Measurements from ENCODE around the gene GNAZ. TPM values are rescaled to one million over a fixed set of nuclear protein-coding genes. Genes with fewer than 3 reads are reported as not detected.

The GNAZ gene
- total and polyA plus RNA-seq, 2 donors from 2014 or later, result 3.7 to 5.7 TPM

DNA sequence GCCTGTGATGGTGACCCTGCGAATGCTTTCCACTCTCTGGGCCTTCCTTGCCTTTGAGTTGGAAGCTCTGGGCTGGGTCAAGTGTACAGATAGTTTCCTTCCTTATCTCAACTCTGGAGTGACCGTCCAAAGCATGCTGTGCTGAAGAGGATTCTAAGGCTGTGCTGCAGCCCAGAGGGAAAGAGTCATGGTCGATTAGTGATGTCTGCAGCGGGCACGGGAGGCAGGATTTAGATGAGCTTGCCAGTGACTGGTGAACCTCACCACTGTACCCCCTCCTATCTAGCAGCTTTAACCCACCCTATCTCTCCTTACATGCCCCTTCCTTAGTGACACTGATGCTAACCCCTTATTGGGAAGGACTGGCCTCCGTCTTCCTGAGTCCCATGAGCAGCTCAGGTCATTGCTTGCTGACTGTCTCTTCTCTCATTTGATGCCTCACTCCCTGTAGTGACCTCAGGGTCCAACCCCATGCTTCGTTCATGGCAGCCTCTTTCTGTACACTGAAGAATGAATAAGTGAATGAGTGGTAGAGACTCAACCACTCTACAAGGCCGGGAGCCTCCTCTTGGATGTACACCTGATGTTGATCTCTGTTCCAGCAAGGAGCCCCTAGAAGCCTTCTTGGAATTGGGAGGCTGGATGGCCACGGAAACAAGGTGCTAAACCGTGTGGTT lies 6.7 kb downstream of the GNAZ start:
- Histone ChIP-seq H3K9ac (ENCODE audit: low read length in 3 of 3) (no peak overlapping the region), H3K9me3 (ENCODE audit: control insufficient read depth in 2 of 3, insufficient read depth in 1 of 3, low read length in 3 of 3) (no peaks in the 10 kb centered on the region), H3K4me3 (ENCODE audit: low read length in 3 of 3) (no peak overlapping the region), H3K36me3 (ENCODE audit: control insufficient read depth in 2 of 3, insufficient read depth in 3 of 3, low read length in 3 of 3) (no peaks in the 10 kb centered on the region), H3K4me1 (ENCODE audit: control insufficient read depth in 2 of 3, insufficient read depth in 2 of 3, low read depth in 1 of 3, low read length in 3 of 3) (no peaks in the 10 kb centered on the region), H3K27ac (ENCODE audit: low read depth in 2 of 2, low read length in 2 of 2) (no peak overlapping the region), H3K27me3 (ENCODE audit: control insufficient read depth, insufficient read depth, low read length) (no peaks in the 10 kb centered on the region)
- FAIRE-seq, result no peak
- intact Hi-C loops (cut with DNase I), result no loop called here
- TF ChIP-seq, protein P1, sequence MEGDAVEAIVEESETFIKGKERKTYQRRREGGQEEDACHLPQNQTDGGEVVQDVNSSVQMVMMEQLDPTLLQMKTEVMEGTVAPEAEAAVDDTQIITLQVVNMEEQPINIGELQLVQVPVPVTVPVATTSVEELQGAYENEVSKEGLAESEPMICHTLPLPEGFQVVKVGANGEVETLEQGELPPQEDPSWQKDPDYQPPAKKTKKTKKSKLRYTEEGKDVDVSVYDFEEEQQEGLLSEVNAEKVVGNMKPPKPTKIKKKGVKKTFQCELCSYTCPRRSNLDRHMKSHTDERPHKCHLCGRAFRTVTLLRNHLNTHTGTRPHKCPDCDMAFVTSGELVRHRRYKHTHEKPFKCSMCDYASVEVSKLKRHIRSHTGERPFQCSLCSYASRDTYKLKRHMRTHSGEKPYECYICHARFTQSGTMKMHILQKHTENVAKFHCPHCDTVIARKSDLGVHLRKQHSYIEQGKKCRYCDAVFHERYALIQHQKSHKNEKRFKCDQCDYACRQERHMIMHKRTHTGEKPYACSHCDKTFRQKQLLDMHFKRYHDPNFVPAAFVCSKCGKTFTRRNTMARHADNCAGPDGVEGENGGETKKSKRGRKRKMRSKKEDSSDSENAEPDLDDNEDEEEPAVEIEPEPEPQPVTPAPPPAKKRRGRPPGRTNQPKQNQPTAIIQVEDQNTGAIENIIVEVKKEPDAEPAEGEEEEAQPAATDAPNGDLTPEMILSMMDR (IDR thresholded peaks at IDR 0.05; ENCODE audit: borderline replicate concordance, extremely low read depth, insufficient read depth), result no peak
- no peak for DNase-seq

DNA sequence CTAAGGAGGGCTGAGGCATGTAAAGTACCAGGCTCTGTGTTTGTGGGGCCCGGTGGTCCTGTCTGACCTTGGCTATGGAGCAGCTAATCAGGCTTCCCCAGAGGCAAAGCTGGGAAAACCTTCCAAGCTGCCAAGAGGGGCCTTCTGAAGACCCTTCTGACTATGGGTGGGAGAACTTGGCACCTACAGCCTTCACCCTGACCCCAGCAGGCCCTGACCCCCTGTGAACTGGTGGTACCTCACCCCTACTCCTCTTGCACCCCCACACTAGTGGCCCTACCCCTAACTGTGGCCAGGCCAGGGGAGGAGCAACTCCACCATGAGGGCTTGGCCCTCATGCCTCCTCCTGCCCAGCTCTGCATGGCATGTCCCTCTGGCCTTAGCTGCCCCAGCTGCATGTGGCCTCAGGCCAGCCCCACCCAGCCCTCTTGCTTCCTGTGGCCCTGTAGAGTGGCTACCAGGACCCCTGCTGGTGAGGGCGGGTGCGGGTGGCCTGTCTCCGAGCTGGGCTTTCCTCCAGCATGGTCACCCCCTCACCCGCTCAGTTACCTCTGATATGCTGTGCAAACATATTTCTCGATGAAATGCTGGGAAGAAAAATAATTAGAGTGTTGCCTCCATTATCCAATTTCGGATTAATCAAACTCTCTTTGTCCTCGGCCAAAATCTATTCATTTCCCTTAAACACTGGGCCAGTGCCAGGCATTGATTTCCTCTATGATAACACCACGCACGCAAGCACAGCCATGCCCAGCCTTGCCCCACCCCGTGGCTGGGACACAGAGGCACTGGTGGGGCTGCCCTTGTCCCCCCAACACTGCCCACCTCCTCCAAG lies 7.5 kb downstream of the GNAZ start:
- intact Hi-C loops (cut with DNase I), result no loop called here
- H3K4me3 ChIP-seq (ENCODE audit: low read length in 3 of 3), result no peak overlapping the region
- no peaks in the 10 kb centered on the region for H3K27me3 ChIP-seq (ENCODE audit: control insufficient read depth, insufficient read depth, low read length)
- no peaks in the 10 kb centered on the region for H3K4me1 ChIP-seq (ENCODE audit: control insufficient read depth in 2 of 3, insufficient read depth in 2 of 3, low read depth in 1 of 3, low read length in 3 of 3)
- FAIRE-seq (no peak), DNase-seq (no peak)
- no peaks in the 10 kb centered on the region for H3K9me3 ChIP-seq (ENCODE audit: control insufficient read depth in 2 of 3, insufficient read depth in 1 of 3, low read length in 3 of 3)
- no peak overlapping the region for H3K9ac ChIP-seq (ENCODE audit: low read length in 3 of 3)
- H3K27ac ChIP-seq (ENCODE audit: low read depth in 2 of 2, low read length in 2 of 2), result no peak overlapping the region
- TF ChIP-seq, protein P1 (IDR thresholded peaks at IDR 0.05; ENCODE audit: borderline replicate concordance, extremely low read depth, insufficient read depth), result no peak
- no peaks in the 10 kb centered on the region for H3K36me3 ChIP-seq (ENCODE audit: control insufficient read depth in 2 of 3, insufficient read depth in 3 of 3, low read length in 3 of 3)

DNA sequence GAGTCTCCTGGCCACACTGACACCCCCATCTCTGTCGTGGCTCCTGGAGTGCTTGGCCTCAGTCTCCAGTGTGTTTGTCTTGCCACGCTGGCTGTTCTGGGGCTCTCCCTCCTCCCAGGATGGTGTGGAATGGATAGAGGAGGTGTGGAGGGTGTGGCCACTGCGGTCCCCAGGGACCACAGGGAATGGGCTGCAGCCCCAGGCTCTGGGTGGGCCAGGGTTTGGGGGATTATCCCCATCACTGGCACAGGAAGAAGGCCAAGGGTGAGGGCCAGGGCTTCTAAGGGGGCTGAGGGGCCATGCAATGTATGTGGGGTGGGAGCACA lies 8.1 kb downstream of the GNAZ start:
- Histone ChIP-seq H3K9me3 (ENCODE audit: control insufficient read depth in 2 of 3, insufficient read depth in 1 of 3, low read length in 3 of 3) (no peaks in the 10 kb centered on the region), H3K36me3 (ENCODE audit: control insufficient read depth in 2 of 3, insufficient read depth in 3 of 3, low read length in 3 of 3) (no peaks in the 10 kb centered on the region), H3K4me1 (ENCODE audit: control insufficient read depth in 2 of 3, insufficient read depth in 2 of 3, low read depth in 1 of 3, low read length in 3 of 3) (no peaks in the 10 kb centered on the region), H3K9ac (ENCODE audit: low read length in 3 of 3) (no peak overlapping the region), H3K27me3 (ENCODE audit: control insufficient read depth, insufficient read depth, low read length) (no peaks in the 10 kb centered on the region), H3K4me3 (ENCODE audit: low read length in 3 of 3) (no peak overlapping the region), H3K27ac (ENCODE audit: low read depth in 2 of 2, low read length in 2 of 2) (no peak overlapping the region)
- no peak for DNase-seq
- FAIRE-seq, result no peak
- intact Hi-C loops (cut with DNase I), result no loop called here
- TF ChIP-seq, protein P1 (IDR thresholded peaks at IDR 0.05; ENCODE audit: borderline replicate concordance, extremely low read depth, insufficient read depth), result no peak
